Fibroblast of the aortic adventitia (primary cell): Measurements from ENCODE around the gene ATP13A4. TPM values are rescaled to one million over a fixed set of nuclear protein-coding genes. Genes with fewer than 3 reads are reported as not detected.

Experiments
- DNase-seq: peaks from one replicate; pipeline ENCODE4 v3.0.0-alpha.2; 2010; ENCODE audit warnings: low read depth
- H3K4me3 ChIP-seq: 2 replicates; pipeline ENCODE4 v1.5.1; 2011; ENCODE audit warnings: low read depth, mild to moderate bottlenecking, control low read depth, low read length, moderate library complexity
- CTCF ChIP-seq: IDR thresholded peaks from 2 replicates; pipeline ENCODE4 v1.5.1; 2011; ENCODE audit warnings: mild to moderate bottlenecking, low read length, control low read depth, inconsistent platforms; ENCODE audit not compliant: insufficient read depth
- total RNA-seq: library from RNA; depleted of rRNA; stranded (reverse); fragments of >200 nt; gene quantifications from 2 replicates; pipeline ENCODE4 v1.2.3, GENCODE V29; 2012; ENCODE audit warnings: low replicate concordance

The ATP13A4 gene
- total RNA-seq, 1 donor = 0.09 TPM

GRCh38 chr3:193574488-193575070 lies 19.9 kb upstream of the ATP13A4 start:
- no peak for TF ChIP-seq CTCF
- H3K4me3 ChIP-seq = no peak overlapping the region
- DNase-seq = no peak

GRCh38 chr3:193573403-193574191 lies 18.9 kb upstream of the ATP13A4 start:
- no peak overlapping the region for H3K4me3 ChIP-seq
- TF ChIP-seq CTCF = no peak
- no peak for DNase-seq

- H3K4me3 ChIP-seq = no peak overlapping the region
- peak; percentile 85 for TF ChIP-seq CTCF
- peak; percentile 74 for DNase-seq
Measured at GRCh38 chr3:193572426-193572908, 17.8 kb upstream of the ATP13A4 start.

- no peak overlapping the region for H3K4me3 ChIP-seq
- no peak for TF ChIP-seq CTCF
- no peak for DNase-seq
Measured at GRCh38 chr3:193569119-193569518, 14.4 kb upstream of the ATP13A4 start.

GRCh38 chr3:193564012-193564411 lies 9.3 kb upstream of the ATP13A4 start:
- no peak for DNase-seq
- TF ChIP-seq CTCF = no peak
- no peak overlapping the region for H3K4me3 ChIP-seq

- no peak overlapping the region for H3K4me3 ChIP-seq
- DNase-seq = no peak
- no peak for TF ChIP-seq CTCF
Measured at GRCh38 chr3:193563426-193563825, 8.7 kb upstream of the ATP13A4 start.

GRCh38 chr3:193560870-193561269 lies 6.2 kb upstream of the ATP13A4 start:
- no peak overlapping the region for H3K4me3 ChIP-seq
- no peak for DNase-seq
- TF ChIP-seq CTCF = no peak
